Liver (tissue), 9 donors: Measurements from ENCODE around the gene SMIM24. TPM values are rescaled to one million over a fixed set of nuclear protein-coding genes. Genes with fewer than 3 reads are reported as not detected.

Experiments used
- DNase-seq: peaks from one replicate; pipeline ENCODE4 v3.0.0-alpha.2; 2017; ENCODE audit warnings: low spot score
- H3K27ac ChIP-seq, 2 donors: one replicate each; pipeline ENCODE4 v1.7.0; 2013; ENCODE audit warnings: inconsistent platforms in 2 of 2, low read length in 2 of 2, control low read depth in 1 of 2, low read depth in 1 of 2, mild to moderate bottlenecking in 1 of 2
- H3K27me3 ChIP-seq, 4 donors: one replicate each; pipeline versions ENCODE4 v1.6.1 to v1.7.0; 2013; ENCODE audit warnings: low read length in 3 of 4, inconsistent platforms in 1 of 4, mild to moderate bottlenecking in 1 of 4, moderate library complexity in 1 of 4; ENCODE audit not compliant: control insufficient read depth in 4 of 4, insufficient read depth in 4 of 4
- H3K36me3 ChIP-seq, 4 donors: one replicate each; pipeline versions ENCODE4 v1.6.1 to v1.7.0; 2013; ENCODE audit warnings: low read length in 3 of 4, mild to moderate bottlenecking in 3 of 4, low read depth in 1 of 4, moderate library complexity in 1 of 4; ENCODE audit not compliant: control insufficient read depth in 4 of 4, insufficient read depth in 3 of 4
- H3K4me1 ChIP-seq, 4 donors: one replicate each; pipeline versions ENCODE4 v1.6.1 to v1.7.0; 2013; ENCODE audit warnings: low read length in 3 of 4, mild to moderate bottlenecking in 3 of 4, moderate library complexity in 1 of 4; ENCODE audit not compliant: control insufficient read depth in 4 of 4, insufficient read depth in 4 of 4
- H3K4me3 ChIP-seq, 3 donors: one replicate each; pipeline versions ENCODE4 v1.6.1 to v1.7.0; 2013; ENCODE audit warnings: low read length in 3 of 3, control low read depth in 1 of 3, low read depth in 1 of 3, mild to moderate bottlenecking in 1 of 3
- H3K9ac ChIP-seq, 2 donors: one replicate each; pipeline ENCODE4 v1.7.0; 2013; ENCODE audit warnings: low read length in 2 of 2, mild to moderate bottlenecking in 2 of 2, moderate library complexity in 2 of 2, control low read depth in 1 of 2, low read depth in 1 of 2
- H3K9me3 ChIP-seq, 4 donors: one replicate each; pipeline versions ENCODE4 v1.6.1 to v1.7.0; 2013; ENCODE audit warnings: low read length in 3 of 4; ENCODE audit not compliant: control insufficient read depth in 4 of 4
- EGR1 ChIP-seq, 2 donors: IDR thresholded peaks; 2 replicates each; pipeline ENCODE4 v1.6.1; 2016 to 2018; ENCODE audit warnings: antibody characterized with exemption in 2 of 2, low read depth in 2 of 2
- FOXA2 ChIP-seq: IDR thresholded peaks from 2 replicates; pipeline ENCODE4 v1.6.1; 2016; ENCODE audit warnings: antibody characterized with exemption
- GABPA ChIP-seq, 2 donors: IDR thresholded peaks in 1 of 2; conservative IDR thresholded peaks in 1 of 2; 2 replicates each; pipeline ENCODE4 v1.6.1; 2016; ENCODE audit warnings: antibody characterized with exemption in 2 of 2, mild to moderate bottlenecking in 1 of 2, moderate library complexity in 1 of 2
- HNF4A ChIP-seq, 2 donors: conservative IDR thresholded peaks; 2 replicates each; pipeline ENCODE4 v1.6.1; 2016; ENCODE audit warnings: antibody characterized with exemption in 2 of 2, mild to moderate bottlenecking in 2 of 2
- HNF4G ChIP-seq: IDR thresholded peaks from 2 replicates; pipeline ENCODE4 v1.6.1; 2016; ENCODE audit warnings: antibody characterized with exemption
- JUND ChIP-seq, 2 donors: IDR thresholded peaks; 2 replicates each; pipeline ENCODE4 v1.6.1; 2016; ENCODE audit warnings: antibody characterized with exemption in 2 of 2
- NR2F2 ChIP-seq: IDR thresholded peaks from 2 replicates; pipeline ENCODE4 v1.6.1; 2016; ENCODE audit warnings: antibody characterized with exemption
- RAD21 ChIP-seq, 2 donors: IDR thresholded peaks; 2 replicates each; pipeline ENCODE4 v1.6.1; 2016; ENCODE audit warnings: antibody characterized with exemption in 2 of 2, mild to moderate bottlenecking in 2 of 2
- RXRA ChIP-seq, 2 donors: IDR thresholded peaks; 2 replicates each; pipeline ENCODE4 v1.6.1; 2017 to 2018; ENCODE audit warnings: antibody characterized with exemption in 2 of 2, mild to moderate bottlenecking in 1 of 2
- SP1 ChIP-seq: IDR thresholded peaks from 2 replicates; pipeline ENCODE4 v1.6.1; 2018; ENCODE audit warnings: antibody characterized with exemption, mild to moderate bottlenecking
- TAF1 ChIP-seq: conservative IDR thresholded peaks from 2 replicates; pipeline ENCODE4 v1.6.1; 2016; ENCODE audit warnings: antibody characterized with exemption, mild to moderate bottlenecking
- YY1 ChIP-seq: IDR thresholded peaks from 2 replicates; pipeline ENCODE4 v1.6.1; 2016; ENCODE audit warnings: antibody characterized with exemption, mild to moderate bottlenecking
- WGBS: extraction: QIAGEN DNeasy Blood & Tissue Kit; methylation state at CpG from one replicate; pipeline ENCODE4 v1.1.7; 2013; 5-methylcytosine and 5-hydroxymethylcytosine counted together
- polyA plus RNA-seq, 2 donors: library from polyadenylated mRNA; stranded (reverse) in 1 of 2; unstranded in 1 of 2; fragments of 200-250 nt in 1 of 2; fragments of >200 nt in 1 of 2; fragmentation: Nextera tagmentation in 1 of 2; extraction: Ambion mirVana in 1 of 2; gene quantifications; one replicate each; pipeline versions ENCODE4 v1.2.1 to v1.2.3, GENCODE V29; 2013 to 2015
- total RNA-seq, 2 donors: library from RNA; depleted of rRNA; stranded (reverse); fragments of >200 nt; gene quantifications; one replicate each; pipeline ENCODE4 v1.2.3, GENCODE V29; 2014
- TF ChIP-seq, protein P1 (sequence below): IDR thresholded peaks from 2 replicates; pipeline ENCODE4 v1.6.1; 2016; ENCODE audit warnings: antibody characterized with exemption
- TF ChIP-seq, protein P2 (sequence below): IDR thresholded peaks from 2 replicates; pipeline ENCODE4 v1.6.1; 2016; ENCODE audit warnings: antibody characterized with exemption
- TF ChIP-seq, protein P3 (sequence below): IDR thresholded peaks from 2 replicates; pipeline ENCODE4 v1.6.1; 2016; ENCODE audit warnings: antibody characterized with exemption
- TF ChIP-seq, protein P4 (sequence below): fragments of 150-350 bp; IDR thresholded peaks from 2 replicates; pipeline ENCODE4 v1.5.1; 2017; ENCODE audit warnings: improper control_type of control experiment, low read depth, low read length; ENCODE audit not compliant: missing input control
- donor health status: healthy.
- donor health status: healthy.
- donor health status: healthy.
- donor health status: healthy.
- donor health status: healthy.

The SMIM24 gene
- total and polyA plus RNA-seq, 4 donors: 0.17 to 13.7 (median 2.8) TPM

DNA sequence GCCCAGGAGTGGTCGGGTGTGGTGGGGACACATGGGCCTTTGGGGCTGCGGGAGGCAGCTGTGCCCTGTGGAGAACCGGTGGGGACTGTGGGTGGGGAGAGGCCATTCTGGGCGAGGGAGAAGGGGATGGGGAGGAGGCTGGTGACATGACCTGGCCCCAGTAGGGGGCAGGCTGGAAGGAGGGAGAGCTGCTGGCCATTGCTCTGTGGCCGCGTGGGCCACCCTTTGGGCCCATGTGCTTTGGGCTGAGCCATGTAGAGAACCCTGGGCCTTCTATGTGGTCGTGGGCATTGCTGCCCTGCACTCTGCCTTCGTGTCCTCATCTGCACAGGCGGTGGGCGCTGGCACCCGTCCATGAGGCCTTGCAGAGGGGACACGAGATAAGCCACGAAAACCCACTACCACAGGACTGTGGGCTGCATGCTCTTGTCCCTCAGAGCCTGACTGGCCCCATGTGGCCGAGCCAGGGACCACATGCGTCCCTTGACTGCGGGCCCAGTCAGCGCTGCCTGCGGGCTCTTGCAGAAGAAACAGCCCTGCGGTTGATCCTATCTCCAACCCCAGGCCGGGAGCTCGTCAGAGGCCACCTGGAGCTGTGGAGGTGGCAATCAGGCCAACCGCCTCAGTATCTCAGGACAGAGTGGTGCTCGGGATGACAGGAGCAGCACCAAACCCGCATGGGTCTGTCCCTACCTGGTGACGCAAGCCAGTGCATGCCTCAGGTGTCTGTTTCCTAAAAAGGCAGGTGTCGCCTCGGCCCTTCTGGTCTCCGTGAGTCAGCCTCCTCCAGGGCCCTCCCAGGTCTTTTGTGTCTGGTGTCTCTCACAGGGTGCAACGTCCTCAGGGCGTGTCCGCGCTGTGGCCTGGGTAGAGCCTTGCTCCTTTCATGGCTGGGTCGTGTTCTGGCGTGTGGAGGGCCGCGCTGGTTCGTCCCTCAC is 40.1 kb upstream of the SMIM24 start:
- TF ChIP-seq, protein P1, sequence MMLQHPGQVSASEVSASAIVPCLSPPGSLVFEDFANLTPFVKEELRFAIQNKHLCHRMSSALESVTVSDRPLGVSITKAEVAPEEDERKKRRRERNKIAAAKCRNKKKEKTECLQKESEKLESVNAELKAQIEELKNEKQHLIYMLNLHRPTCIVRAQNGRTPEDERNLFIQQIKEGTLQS: no peak
- TF ChIP-seq EGR1 (IDR thresholded peaks at IDR 0.05; ENCODE audit: low read depth in 2 of 2) (no peak), TAF1 (no peak), RXRA (IDR thresholded peaks at IDR 0.05) (peak in 1 of 2 donors; percentile 9), SP1 (no peak)
- TF ChIP-seq, protein P2, sequence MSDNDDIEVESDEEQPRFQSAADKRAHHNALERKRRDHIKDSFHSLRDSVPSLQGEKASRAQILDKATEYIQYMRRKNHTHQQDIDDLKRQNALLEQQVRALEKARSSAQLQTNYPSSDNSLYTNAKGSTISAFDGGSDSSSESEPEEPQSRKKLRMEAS: no peak
- TF ChIP-seq, protein P3, sequence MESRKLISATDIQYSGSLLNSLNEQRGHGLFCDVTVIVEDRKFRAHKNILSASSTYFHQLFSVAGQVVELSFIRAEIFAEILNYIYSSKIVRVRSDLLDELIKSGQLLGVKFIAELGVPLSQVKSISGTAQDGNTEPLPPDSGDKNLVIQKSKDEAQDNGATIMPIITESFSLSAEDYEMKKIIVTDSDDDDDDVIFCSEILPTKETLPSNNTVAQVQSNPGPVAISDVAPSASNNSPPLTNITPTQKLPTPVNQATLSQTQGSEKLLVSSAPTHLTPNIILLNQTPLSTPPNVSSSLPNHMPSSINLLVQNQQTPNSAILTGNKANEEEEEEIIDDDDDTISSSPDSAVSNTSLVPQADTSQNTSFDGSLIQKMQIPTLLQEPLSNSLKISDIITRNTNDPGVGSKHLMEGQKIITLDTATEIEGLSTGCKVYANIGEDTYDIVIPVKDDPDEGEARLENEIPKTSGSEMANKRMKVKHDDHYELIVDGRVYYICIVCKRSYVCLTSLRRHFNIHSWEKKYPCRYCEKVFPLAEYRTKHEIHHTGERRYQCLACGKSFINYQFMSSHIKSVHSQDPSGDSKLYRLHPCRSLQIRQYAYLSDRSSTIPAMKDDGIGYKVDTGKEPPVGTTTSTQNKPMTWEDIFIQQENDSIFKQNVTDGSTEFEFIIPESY: no peak
- Histone ChIP-seq H3K4me1 (peaks cover 17 to 46% (median 28%) of the 10 kb centered on the region in 4 donors), H3K36me3 (peaks cover 3 to 10% (median 8%) of the 10 kb centered on the region in 4 donors), H3K9me3 (no peaks in the 10 kb centered on the region), H3K4me3 (no peak overlapping the region), H3K27ac (no peak overlapping the region), H3K27me3 (no peaks in the 10 kb centered on the region), H3K9ac (no peak overlapping the region)
- WGBS: 91% methylated on average over 37 of the region's 37 CpGs
- no peak for DNase-seq

DNA sequence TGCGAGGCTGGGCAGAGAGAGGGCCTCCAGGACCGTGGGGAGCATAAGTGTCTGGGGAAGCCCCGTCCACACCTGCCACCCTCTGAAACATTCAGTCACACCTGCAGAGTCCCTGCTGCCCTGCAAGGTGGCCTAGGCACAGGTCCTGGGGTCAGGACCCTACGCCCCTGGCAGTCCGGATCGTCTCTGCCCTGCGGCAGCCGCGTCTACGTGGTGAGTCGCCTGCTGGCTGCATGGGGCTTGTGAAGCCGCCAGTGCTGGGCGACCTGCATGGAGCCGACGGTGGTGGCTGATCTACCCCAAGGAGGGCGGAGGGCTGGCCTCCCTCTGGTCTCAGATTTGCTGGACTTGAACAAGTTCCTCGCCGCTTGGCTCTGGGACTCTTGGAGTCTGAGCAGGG is 38.8 kb upstream of the SMIM24 start:
- Histone ChIP-seq H3K36me3 (peaks cover 0 to 6% (median 4%) of the 10 kb centered on the region in 4 donors), H3K9ac (no peak overlapping the region), H3K27me3 (no peaks in the 10 kb centered on the region), H3K9me3 (no peaks in the 10 kb centered on the region), H3K27ac (no peak overlapping the region), H3K4me3 (no peak overlapping the region), H3K4me1 (peaks cover 17 to 42% (median 30%) of the 10 kb centered on the region in 4 donors)
- 90% methylated on average over 18 of the region's 18 CpGs for WGBS
- TF ChIP-seq EGR1 (IDR thresholded peaks at IDR 0.05; ENCODE audit: low read depth in 2 of 2) (no peak), NR2F2 (no peak), YY1 (no peak), GABPA (IDR thresholded peaks at IDR 0.05 in 1 of 2, conservative IDR thresholded peaks at IDR 0.05 in 1 of 2) (no peak), JUND (IDR thresholded peaks at IDR 0.05) (no peak), TAF1 (no peak), FOXA2 (no peak), HNF4G (no peak), RAD21 (IDR thresholded peaks at IDR 0.05) (no peak), HNF4A (conservative IDR thresholded peaks at IDR 0.05) (no peak)
- TF ChIP-seq, protein P2: no peak
- no peak for DNase-seq

DNA sequence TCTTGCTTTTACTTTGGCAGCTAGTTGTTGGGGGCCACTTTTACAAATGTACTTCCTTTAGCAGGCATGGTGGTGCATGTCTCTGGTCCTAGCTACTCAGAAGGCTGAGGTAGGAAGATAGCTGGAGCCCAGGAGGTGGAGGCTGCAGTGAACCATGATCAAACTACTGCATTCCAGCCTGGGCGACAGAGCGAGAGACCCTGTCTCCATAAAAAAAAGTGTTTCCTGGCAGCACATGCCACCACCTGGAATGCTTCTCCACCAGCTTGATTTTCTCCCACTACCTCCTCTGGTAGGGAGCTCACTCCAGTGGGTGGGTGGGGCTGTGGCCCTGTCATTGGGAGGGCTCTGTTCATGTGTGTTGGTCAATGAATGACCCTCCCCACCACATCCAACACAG is 38.3 kb upstream of the SMIM24 start:
- H3K36me3 ChIP-seq: peaks cover 0 to 6% (median 3%) of the 10 kb centered on the region in 4 donors
- no peaks in the 10 kb centered on the region for H3K27me3 ChIP-seq
- no peak for DNase-seq
- WGBS: 97% methylated on average over 2 of the region's 2 CpGs
- peaks cover 15 to 42% (median 28%) of the 10 kb centered on the region in 4 donors for H3K4me1 ChIP-seq
- no peak overlapping the region for H3K9ac ChIP-seq
- H3K4me3 ChIP-seq: no peak overlapping the region
- no peaks in the 10 kb centered on the region for H3K9me3 ChIP-seq
- H3K27ac ChIP-seq: peak overlapping the region; percentile 7 to 10
- TF ChIP-seq, protein P2: no peak
- no peak for TF ChIP-seq HNF4A (conservative IDR thresholded peaks at IDR 0.05)
- TF ChIP-seq SP1: no peak
- no peak for TF ChIP-seq HNF4G
- TF ChIP-seq GABPA (IDR thresholded peaks at IDR 0.05 in 1 of 2, conservative IDR thresholded peaks at IDR 0.05 in 1 of 2): no peak
- TF ChIP-seq RXRA (IDR thresholded peaks at IDR 0.05): no peak
- TF ChIP-seq, protein P4, sequence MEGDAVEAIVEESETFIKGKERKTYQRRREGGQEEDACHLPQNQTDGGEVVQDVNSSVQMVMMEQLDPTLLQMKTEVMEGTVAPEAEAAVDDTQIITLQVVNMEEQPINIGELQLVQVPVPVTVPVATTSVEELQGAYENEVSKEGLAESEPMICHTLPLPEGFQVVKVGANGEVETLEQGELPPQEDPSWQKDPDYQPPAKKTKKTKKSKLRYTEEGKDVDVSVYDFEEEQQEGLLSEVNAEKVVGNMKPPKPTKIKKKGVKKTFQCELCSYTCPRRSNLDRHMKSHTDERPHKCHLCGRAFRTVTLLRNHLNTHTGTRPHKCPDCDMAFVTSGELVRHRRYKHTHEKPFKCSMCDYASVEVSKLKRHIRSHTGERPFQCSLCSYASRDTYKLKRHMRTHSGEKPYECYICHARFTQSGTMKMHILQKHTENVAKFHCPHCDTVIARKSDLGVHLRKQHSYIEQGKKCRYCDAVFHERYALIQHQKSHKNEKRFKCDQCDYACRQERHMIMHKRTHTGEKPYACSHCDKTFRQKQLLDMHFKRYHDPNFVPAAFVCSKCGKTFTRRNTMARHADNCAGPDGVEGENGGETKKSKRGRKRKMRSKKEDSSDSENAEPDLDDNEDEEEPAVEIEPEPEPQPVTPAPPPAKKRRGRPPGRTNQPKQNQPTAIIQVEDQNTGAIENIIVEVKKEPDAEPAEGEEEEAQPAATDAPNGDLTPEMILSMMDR: no peak
- no peak for TF ChIP-seq RAD21 (IDR thresholded peaks at IDR 0.05)
- TF ChIP-seq FOXA2: no peak
- no peak for TF ChIP-seq NR2F2
- no peak for TF ChIP-seq EGR1 (IDR thresholded peaks at IDR 0.05; ENCODE audit: low read depth in 2 of 2)
- TF ChIP-seq, protein P3: no peak
